Fibroblast of villous mesenchyme (primary cell): ENCODE measurements around the gene LMX1B. TPM values are rescaled to one million over a fixed set of nuclear protein-coding genes. Genes with fewer than 3 reads are reported as not detected.

Experiments
- DNase-seq: peaks from one replicate; pipeline ENCODE4 v3.0.0-alpha.2; 2010; ENCODE audit warnings: low read depth
- H3K4me3 ChIP-seq: 2 replicates; pipeline ENCODE4 v1.5.1; 2011; ENCODE audit warnings: low read depth, mild to moderate bottlenecking, low read length
- CTCF ChIP-seq: IDR thresholded peaks from 2 replicates; pipeline ENCODE4 v1.5.1; 2012; ENCODE audit warnings: low read depth, mild to moderate bottlenecking, low read length; ENCODE audit not compliant: insufficient read depth
- total RNA-seq: library from RNA; depleted of rRNA; stranded (reverse); fragments of >200 nt; gene quantifications from 2 replicates; pipeline ENCODE4 v1.2.3, GENCODE V29; 2012

The LMX1B gene
- total RNA-seq, 1 donor: not detected

GRCh38 chr9:126665644-126666035, 51.9 kb downstream of the LMX1B start:
- no peak for DNase-seq
- no peak for TF ChIP-seq CTCF

GRCh38 chr9:126666155-126666803, 52.6 kb downstream of the LMX1B start:
- no peak overlapping the region for H3K4me3 ChIP-seq
- TF ChIP-seq CTCF: no peak
- no peak for DNase-seq

More at GRCh38 chr9:126665644-126666035, 51.9 kb downstream of the LMX1B start:
- no peak overlapping the region for H3K4me3 ChIP-seq

GRCh38 chr9:126667190-126668055, 53.7 kb downstream of the LMX1B start:
- no peak for TF ChIP-seq CTCF
- no peak for DNase-seq
- no peak overlapping the region for H3K4me3 ChIP-seq

DNA sequence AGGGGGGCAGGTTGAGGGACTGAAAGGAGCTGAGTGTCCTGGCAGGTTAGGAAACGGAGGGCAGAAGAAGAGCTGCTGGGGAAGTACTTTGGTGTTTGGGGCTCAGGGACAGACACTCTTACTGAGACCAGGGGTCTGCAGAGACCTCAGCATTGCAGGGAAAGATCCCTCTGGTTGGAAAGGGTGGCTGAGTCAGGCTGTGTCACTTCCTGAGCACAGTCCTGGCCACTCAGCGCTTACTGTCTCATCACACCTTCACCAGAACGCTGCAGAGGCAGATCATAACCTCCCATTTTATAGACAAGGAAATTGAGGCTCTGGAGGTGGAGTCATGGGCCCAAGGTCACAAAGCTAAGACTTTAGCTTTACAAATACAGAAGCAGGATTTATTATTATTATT, 54.3 kb downstream of the LMX1B start:
- no peak for TF ChIP-seq CTCF
- no peak overlapping the region for H3K4me3 ChIP-seq
- no peak for DNase-seq

DNA sequence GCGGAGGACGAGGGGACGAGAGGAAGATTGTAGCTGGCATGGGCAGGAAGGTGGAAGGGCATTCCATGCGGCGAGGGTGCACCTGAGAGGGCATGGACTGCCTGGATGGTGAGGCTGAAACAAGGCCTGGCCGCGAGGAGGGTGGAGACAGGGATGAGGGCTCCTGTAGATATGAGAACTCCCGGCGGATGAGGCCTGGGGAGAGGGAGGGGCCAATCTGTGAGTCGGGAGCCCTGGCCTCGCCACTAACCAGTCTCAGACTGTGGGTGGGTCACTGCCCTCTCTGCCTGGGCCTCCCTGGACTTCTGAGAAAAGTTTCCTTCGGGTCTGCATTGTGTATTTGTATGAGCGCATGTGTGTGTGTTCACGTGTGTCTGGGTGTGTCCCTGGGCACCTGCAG, 55.4 kb downstream of the LMX1B start:
- DNase-seq: no peak

DNA sequence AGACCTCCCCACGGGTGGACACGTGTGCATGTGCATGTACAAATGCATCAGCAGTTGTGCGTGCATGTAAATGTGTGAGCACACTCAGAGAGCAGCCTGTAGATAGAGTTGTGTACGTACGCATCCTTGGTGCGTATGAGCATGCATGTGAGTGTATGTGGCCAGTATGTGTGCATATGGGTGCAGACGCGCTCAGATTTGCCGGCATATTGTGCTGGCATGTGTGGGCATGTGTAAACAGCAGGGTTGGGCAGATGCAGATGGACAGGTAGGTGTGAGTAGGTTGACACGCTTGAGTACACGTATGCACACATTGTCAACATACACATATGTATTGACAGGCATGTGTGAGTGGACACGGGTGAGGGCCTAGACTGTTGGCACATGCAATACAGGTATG, 56.5 kb downstream of the LMX1B start:
- DNase-seq: no peak
- H3K4me3 ChIP-seq: no peak overlapping the region
- no peak for TF ChIP-seq CTCF

More for the DNA sequence above, 55.4 kb downstream of the LMX1B start:
- no peak overlapping the region for H3K4me3 ChIP-seq
- no peak for TF ChIP-seq CTCF
